Suprapubic skin (tissue), 4 donors: Measurements from ENCODE around the gene CNTN1.

ENCODE experiments used
- EP300 ChIP-seq: sonication (generic); formaldehyde crosslinking; IDR thresholded peaks from one replicate; pipeline ENCODE4 v1.6.1; 2017; ENCODE audit warnings: antibody characterized with exemption
- POLR2A ChIP-seq, 2 donors: fragments of 450-650 bp; IDR thresholded peaks; one replicate each; pipeline ENCODE4 v1.6.1; 2017; ENCODE audit warnings: antibody characterized with exemption in 2 of 2, mild to moderate bottlenecking in 2 of 2, moderate library complexity in 2 of 2
- POLR2AphosphoS5 ChIP-seq, 3 donors: sonication (generic); formaldehyde crosslinking; IDR thresholded peaks; one replicate each; pipeline ENCODE4 v1.6.1; 2017; ENCODE audit warnings: antibody characterized with exemption in 3 of 3
- TF ChIP-seq, protein P1 (sequence below), 2 donors: fragments of 200-600 bp in 1 of 2; fragments of 450-650 bp in 1 of 2; sonication (generic) in 1 of 2; IDR thresholded peaks; one replicate each; pipeline ENCODE4 v1.5.1; 2016 to 2019; ENCODE audit warnings: antibody characterized with exemption in 2 of 2, mild to moderate bottlenecking in 1 of 2, moderate library complexity in 1 of 2

DNA sequence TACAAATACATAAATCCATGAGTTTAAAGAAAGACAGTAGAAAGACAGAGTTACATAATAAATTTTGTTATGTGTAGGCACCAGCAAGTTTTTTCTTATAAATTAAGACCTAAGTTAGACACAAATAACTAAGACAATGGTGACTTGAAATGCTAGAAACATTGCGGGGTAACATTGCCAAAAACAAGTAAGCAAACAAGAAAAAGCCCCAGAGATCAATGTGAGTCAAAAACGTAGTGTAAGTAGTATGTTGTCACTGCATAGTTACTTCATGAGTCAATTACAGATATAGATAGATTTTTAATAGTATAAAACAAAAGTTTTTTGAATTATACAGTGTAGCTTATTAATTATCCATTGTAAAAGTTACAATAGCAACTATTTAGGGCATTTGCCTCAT lies 83.4 kb downstream of the CNTN1 start:
- TF ChIP-seq, protein P1, sequence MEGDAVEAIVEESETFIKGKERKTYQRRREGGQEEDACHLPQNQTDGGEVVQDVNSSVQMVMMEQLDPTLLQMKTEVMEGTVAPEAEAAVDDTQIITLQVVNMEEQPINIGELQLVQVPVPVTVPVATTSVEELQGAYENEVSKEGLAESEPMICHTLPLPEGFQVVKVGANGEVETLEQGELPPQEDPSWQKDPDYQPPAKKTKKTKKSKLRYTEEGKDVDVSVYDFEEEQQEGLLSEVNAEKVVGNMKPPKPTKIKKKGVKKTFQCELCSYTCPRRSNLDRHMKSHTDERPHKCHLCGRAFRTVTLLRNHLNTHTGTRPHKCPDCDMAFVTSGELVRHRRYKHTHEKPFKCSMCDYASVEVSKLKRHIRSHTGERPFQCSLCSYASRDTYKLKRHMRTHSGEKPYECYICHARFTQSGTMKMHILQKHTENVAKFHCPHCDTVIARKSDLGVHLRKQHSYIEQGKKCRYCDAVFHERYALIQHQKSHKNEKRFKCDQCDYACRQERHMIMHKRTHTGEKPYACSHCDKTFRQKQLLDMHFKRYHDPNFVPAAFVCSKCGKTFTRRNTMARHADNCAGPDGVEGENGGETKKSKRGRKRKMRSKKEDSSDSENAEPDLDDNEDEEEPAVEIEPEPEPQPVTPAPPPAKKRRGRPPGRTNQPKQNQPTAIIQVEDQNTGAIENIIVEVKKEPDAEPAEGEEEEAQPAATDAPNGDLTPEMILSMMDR (IDR thresholded peaks at IDR 0.05), result no peak
- TF ChIP-seq POLR2A (IDR thresholded peaks at IDR 0.05) (no peak), POLR2AphosphoS5 (IDR thresholded peaks at IDR 0.05) (no peak), EP300 (no peak)
